OCI-LY3 (cell line): Measurements from ENCODE around the gene SPOCK3.

Experiments
- CTCF ChIP-seq: fragments of 200-600, 300-600 bp; sonication (generic); IDR thresholded peaks from 2 replicates; pipeline ENCODE4 v1.5.1; 2014; ENCODE audit warnings: antibody characterized with exemption, low read length, low read depth
- EZH2phosphoT487 ChIP-seq: fragments of 200-600 bp; shearing (Covaris generic); IDR thresholded peaks from 2 replicates; pipeline ENCODE4 v1.6.1; 2018; ENCODE audit warnings: antibody characterized with exemption, mixed run types, low read depth

- TF ChIP-seq CTCF = no peak
- no peak for TF ChIP-seq EZH2phosphoT487
Observed at GRCh38 chr4:167035390-167035789, 198.9 kb downstream of the SPOCK3 start.
